Measurements from ENCODE around the gene GALNT3. TPM values are rescaled to one million over a fixed set of nuclear protein-coding genes. Genes with fewer than 3 reads are reported as not detected.

The GALNT3 gene
- 6.8 TPM for total RNA-seq

DNA sequence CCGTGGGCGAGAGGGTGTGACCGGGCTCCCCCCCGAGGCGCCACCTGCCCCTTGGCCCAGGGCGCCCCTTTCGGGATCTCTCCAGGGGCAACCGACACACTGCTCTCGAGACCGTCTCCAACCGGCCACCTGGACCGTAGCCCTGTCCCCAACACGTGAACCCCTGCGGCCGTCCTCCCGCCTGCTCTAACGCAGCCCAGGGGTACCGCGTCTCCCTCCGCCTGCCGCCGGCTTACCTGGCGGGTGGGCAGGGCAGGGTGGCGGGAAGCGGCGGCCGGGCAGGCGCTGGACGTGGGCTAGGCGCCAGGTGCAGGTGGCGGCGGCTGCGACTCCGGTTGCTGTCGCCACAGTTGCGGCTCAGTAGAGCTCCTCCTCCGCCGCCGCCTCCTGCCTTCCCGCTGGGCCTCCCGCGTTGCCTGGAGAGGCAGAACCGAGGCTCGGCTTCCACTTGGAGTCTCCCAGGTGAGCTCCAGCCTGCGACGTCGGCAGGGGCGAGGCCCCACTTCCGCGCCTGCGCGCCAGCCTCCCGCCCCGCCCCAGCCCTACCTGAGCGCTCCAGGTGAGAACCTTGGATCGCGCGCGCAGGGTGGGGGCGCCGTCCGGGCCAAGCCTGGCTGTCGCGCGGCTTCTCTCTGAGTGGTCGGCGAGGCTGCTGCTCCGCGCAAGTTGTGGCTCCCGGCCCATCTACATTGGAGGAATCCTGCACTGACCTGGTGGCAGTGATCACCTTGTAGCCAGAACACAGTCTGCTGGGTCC is at the start of gene GALNT3:
GALNT3 (minus strand) TSS at position 469 of the 757 bp plus-strand sequence. CDS start 23,547 bp downstream, outside the sequence.

Other genes starting within 250 kb of the GALNT3 start
- gene TTC21B, start 159.5 kb upstream of the GALNT3 start, total RNA-seq, result 109 TPM